Stimulated activated CD4-positive, alpha-beta T cell treated with anti-CD3 and anti-CD28 coated beads, TNF-alpha, amount 100 ng/mL, for 4 hours (primary cell): Measurements from ENCODE around the gene GSK3B.

ENCODE experiments used
- DNase-seq, 3 experiments: peaks; one replicate each; pipeline ENCODE4 v3.0.0-alpha.2; 2020; ENCODE audit warnings: low read depth in 3 of 3

GSK3B gene

DNA sequence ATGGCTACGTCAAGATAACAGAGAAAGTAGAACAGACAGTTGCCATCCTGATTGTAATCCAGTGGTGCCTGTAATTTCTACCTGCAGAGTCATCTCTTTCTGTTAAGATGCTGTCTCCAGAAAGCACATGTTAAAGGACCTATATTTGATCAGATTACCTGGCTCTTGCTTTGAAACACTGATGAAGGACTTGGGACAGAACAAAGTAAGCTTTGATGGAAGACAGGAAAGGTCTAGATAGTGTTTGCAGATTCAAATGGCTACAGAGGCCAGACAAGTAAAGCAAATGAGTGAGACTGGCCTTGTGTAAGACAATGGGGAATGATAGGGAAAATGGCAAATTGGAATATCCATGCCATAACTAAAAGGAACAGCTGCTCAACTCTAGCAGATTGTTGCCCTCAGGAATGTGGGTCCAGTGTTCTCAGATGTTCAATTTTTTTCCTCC lies 1.8 kb upstream of the GSK3B start:
- DNase-seq, result no peak

DNA sequence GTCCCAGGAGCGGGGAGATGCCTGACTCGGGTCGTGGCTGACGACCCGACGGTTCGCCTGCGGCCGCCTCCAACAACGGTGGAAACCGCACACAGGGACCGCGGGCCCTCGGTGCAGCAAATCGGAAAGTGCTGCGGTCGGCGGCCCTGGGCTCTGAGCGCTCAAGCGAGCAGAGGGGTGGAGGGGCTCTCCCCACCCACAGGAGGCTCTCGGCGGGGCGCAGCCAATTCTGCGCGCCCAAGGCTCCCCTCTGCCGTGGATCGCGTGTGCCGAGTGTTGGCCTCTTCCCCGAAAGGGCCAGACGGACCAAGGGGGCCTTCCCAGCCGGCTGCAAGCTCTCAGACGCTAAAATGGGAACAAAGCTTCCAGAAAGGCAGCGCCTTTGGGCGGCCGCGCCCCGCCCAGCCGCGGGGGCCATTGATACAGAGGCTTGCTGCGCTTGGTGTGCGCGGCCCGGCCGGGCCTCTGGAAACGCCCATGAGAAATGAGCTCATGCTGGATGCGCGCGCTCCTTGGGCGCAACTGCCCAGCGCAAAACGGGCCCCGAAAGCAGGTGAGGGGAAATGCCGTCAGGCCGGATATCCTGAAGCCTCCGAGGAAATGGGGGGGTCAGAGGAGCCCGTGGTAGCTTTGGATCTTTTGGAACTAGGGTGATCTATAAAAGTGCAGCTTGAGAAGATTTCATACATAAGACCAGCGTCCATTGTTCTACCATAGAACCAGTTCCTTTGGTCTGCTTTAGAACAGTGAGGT lies 1.2 kb upstream of the GSK3B start:
- DNase-seq, result peak; percentile 53 to 64 (median 54)

DNA sequence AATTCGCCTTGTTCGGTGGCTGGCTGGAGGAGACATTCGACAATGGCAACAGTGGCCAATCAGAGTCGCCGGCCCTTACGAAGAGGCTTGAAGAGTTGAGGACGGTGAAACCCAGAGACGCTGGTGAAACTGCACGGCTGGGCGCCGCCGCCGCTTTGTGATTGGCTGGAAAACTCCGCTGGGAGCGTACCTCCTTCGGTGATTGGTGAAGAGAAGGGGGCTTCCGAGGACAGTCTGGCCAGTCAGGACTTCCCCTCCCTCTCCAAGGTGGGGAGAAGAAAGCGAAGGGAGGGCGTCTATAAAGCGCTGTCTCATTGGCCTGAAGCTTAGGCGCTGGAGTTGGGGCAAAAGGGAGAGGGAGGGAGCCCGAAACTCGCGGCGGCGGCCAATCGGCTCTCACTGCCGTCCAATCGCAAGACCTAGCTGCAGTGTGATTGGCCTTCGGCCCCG lies 554 bp upstream of the GSK3B start:
- no peak for DNase-seq

DNA sequence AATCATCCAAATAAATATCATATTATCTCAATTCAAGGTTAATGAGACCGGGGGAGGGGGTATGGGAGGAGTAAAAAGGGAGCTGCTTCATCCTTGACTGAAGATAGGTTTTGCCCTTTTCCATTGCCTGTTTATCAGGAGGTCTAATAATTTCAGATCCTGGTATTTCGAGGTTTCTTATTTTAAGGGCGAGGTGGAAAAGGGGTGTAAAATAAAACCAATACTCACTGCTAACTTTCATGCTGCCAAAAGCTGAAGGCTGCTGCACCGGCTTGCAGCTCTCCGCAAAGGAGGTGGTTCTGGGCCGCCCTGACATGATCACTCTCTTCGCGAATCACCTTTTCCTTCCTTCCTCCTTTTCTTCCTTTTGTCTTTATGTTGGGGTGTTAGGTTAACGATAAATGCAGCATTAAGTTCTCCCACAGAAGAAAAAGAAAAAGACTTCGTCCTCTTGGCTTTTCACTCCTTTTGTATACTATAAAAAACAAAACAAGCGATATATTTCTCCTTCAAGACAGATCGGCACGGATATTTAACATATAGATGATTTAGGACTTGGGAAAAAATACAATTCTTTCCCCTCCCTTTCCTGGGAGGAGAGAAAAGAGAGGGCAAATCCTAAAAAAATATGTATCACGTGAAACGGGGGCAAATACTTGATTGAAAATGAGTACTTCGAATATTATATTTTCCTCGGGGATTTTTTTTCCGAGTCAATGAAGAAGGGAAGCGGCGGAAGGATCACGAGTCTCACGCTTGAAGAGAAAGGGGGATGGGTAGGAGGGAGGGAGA lies 932 bp downstream of the GSK3B start:
- DNase-seq, result peak in 1 of 3 experiments; percentile 11

DNA sequence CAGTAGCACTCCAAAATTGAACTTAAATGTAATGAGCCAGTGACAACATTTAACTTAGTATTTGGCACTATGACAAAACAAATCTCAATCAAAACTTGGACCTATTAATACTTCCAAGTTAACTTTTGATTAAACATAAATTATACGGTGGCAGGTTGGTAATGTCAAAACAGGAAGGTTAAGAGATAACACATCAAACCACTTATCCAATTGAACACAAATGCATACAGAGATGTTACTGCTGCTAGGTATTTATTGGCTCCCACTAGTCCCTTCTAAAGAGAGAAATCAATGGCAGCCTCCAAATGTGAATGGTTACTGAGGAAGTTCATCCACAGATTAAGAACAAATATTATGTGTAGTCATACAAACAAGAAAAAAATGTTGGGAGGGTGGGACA lies 1.8 kb downstream of the GSK3B start:
- no peak for DNase-seq

DNA sequence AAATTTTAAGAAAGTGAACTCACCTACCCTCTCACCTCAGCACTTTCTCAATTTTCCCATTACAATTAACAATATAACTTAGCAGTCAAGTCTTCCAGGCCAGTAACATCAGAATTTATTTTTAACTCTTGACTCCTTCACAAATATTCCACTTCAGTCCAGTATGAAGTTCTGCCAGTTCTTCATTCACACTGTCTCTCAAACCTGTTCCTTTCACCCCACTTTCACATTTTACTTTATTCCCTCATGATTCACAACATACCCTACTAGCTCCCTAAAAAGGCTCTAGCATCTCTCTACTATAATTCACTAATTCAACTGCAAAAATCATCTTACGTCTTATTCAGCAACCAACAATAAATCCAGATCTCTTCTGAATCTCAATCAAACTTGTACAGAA lies 3.8 kb downstream of the GSK3B start:
- DNase-seq, result no peak

DNA sequence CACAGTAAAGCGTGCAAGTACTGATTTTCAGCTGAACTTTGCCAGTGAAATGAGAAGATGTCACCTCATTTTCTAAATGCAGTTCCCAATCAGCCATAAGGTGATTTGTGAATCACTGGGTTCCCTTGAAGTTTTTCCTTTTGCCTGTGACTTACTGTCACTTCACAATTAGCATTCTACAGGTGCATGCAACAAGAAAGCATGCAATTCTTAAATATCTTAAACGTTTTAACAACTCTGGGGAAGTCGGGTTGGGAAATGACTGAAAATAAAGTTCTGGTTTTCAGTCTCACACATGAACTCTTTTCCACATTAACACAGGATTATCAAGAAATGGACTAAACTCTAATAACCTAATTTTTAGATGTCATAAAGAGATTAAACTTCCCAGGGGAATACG lies 5.2 kb downstream of the GSK3B start:
- DNase-seq, result no peak

DNA sequence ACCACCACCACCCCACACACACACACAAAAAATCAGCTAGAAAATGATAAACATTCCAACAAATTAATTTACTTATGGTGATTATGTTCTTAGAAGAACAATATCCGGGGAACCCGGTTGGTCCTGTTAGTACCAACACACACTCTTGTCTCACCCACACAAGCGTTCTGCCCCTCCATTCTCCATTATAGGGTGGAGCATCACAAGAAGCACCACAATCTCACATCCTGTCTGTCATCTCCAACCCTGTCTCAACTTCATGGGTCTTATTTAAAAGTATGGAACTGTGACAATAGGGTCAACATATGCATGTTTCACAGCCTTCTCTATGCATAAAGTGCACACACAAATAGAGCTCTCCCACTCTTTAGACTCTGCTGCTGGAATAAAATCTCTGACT lies 5.6 kb downstream of the GSK3B start:
- DNase-seq, result no peak

DNA sequence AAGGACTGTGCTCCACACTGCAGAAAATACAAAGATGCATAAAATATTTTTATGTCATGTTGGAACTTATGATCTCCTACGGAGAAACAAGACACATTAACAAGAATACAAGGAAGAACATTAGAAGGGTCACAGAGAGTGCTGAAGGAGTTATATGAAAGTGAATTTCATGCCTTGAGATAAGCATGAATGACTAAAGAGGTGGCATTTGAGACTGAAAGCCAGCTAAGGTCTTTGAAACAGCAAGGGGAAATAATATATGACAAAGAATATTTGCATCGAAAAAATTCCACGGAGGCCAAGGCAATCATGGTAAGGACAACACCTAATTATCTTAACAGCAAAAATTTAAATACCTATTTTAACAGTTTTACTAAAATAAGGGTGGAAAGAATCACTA lies 12.5 kb downstream of the GSK3B start:
- DNase-seq, result no peak

DNA sequence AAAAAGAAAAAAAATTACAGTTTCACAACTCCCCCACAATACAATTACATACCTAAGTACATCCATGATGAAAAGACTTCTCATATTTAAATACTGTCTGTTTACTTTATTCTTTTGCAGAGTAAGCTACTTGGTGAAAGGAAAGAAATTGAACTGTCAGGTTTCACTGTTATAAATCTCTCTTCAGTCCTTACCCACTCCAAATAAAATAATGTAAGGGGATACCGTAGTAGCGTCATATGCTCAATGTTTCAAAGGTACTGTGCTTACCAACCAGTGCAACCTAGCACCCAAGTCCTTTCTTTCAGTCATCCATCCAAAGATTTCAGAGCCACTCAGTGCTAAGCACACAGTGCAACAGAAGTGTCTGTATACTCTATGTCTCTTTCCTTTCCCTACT lies 13.4 kb downstream of the GSK3B start:
- no peak for DNase-seq

DNA sequence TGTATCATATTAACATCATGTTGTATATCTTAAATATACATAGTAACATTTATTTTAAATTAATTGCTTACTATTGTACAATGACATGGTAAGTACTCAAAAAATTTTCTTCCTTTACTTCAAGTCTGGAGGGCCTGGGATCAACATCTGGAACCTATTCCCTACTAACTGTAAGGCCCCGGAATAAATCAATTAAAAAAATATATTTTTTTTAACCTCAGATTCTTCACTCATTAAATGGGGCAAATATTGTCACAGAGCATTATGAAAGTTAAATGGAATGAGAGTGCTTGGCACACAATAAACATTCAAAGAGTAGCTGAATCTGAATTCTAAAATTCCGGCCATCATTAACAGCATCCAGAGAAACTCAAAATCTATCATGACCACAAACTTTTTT lies 16.5 kb downstream of the GSK3B start:
- no peak for DNase-seq

DNA sequence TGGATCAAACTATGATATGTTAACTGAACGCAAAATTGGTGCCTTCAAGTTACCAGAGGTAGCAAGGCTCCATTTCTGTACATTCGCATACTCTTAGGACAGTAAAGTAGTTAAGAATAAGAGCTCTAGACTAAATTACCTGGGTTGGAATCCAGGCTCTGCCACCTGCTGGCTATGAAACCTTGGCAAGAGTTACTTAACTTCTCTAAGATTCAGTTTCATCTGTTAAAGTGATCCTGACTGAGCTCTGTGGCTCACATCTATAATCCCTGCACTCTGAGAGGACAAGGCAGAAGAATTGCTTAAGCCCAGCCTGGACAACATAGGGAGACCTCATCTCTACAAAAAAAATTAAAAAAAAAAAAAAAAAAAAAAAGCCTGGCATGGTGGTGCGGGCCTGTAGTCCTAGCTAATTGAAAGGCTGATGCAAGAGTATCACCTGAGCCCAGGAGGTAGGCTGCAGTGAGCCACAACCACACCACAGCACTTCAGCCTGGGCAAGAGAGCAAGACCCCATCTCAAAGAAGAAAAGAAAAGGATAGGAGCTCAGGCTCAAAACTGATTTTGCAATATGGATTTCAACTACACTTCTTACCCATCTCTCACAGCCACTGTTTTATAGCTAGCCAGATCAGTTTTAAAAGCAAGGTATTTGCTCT lies 21.3 kb downstream of the GSK3B start:
- DNase-seq, result no peak

DNA sequence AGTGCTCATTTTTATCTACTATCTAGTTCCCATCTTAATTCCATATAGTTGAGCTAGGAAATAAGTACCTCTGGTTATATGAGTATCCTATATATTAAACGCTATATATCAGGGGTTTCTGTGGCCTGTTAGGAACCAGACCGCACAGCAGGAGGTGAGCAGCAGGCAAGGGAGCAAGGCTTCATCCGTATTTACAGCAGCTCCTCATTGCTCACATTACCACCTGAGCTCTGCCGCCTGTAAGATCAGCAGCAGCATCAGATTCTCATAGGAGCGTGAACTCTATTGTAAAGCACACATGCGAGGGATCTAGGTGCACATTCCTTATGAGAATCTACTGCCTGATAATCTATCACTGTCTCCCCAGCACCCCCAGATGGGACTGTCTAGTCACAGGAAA lies 23.0 kb downstream of the GSK3B start:
- no peak for DNase-seq

DNA sequence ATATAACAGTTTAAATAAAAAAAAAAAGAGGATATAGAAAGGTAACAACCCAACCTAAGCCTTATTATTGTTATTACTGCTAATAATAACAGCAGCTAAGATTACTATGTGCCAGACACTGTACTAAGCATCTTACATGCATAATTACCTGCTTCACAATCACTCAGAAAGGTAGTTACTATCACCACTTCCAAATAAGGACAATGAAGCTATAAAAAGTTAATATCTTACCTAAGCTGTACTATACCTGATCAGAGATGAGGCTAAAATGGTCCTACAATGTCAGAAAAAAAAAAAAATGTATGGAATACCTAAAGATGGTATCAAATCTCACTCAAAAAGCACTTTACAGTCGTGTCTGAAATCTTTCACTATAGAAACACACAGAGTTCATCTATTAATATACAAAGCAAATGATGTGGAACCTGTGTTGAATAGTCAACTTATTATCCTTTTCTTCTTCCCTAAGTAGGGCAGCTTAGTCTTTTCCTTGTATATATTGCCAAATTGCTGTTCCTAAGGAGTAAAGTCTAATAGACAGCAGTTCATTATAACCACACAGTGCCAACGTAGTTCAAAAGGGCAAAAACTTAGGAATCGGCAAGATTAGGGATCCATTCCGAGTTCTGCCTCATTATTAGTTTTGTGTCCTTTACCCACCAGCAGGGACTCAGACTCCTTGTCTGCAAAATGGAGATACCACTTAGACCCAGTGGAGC lies 23.8 kb downstream of the GSK3B start:
- no peak for DNase-seq

DNA sequence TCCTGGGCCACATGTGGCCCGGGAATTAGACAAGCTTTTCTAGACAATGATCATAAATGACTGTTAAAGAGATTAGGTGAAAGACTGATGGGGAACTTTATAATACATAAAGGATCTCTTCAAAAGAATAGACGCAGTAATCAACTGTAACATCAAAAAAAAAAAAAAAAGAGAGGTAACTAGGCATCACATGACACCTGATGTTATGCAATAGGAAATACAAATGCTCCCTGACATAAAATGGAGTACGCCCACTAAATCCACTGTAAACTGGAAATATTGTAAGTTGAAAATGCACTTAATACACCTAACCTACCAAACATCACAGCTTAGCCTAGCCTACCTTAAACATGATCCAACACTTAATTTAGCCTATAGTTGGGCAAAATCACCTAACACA lies 27.2 kb downstream of the GSK3B start:
- DNase-seq, result no peak

DNA sequence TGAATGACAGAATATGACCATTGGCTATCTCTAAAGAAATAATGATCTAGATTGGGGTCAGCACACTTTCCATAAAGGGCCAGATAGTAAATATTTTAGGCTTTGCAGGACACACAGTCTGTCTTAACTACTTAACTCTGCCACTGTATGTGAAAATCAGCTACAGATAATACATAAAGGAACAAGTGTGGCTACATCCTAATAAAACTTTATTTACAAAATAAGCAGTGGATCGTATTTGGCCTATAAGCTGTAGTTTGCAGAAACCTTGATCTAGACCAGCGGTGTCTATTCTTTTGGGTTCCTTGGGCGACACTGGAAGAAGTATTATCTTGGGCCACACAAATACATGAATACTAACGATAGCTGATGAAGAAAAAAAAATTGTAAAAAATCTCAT lies 27.6 kb downstream of the GSK3B start:
- DNase-seq, result no peak

DNA sequence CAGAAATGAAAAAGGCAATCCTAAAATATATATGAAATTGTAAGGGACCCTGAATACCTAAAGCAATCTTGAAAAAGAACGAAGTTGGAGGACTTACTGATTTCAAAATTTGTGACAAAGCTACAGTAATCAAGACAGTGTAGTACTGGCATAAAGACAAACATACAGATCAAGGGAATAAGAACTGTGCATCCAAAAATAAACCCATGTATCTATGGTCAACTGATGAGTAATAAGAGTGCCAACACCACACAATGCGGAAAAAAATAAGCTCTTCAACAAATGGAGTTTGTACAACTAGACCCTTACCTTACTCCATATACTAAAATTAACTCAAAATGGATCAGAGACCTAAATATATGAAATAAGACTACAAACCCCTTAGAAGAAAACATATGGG lies 29.6 kb downstream of the GSK3B start:
- DNase-seq, result no peak

DNA sequence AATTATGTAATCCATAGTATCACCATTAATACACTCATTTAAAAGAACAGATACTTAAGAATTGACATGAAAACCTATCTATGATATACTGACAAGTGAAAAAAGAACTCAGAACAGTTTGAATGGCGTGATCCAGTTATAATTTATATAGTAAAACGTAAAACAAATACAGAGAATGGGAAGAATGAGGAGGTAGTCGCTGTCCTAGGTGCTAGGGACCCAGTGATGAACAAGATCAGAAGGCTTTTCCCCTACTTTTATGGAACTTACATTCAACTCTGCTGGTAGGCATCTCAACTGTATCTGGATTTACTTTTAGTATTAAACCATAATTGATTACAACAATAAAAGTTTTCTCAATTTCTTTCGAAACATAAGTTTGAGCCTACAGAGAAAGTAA lies 31.8 kb downstream of the GSK3B start:
- DNase-seq, result no peak

DNA sequence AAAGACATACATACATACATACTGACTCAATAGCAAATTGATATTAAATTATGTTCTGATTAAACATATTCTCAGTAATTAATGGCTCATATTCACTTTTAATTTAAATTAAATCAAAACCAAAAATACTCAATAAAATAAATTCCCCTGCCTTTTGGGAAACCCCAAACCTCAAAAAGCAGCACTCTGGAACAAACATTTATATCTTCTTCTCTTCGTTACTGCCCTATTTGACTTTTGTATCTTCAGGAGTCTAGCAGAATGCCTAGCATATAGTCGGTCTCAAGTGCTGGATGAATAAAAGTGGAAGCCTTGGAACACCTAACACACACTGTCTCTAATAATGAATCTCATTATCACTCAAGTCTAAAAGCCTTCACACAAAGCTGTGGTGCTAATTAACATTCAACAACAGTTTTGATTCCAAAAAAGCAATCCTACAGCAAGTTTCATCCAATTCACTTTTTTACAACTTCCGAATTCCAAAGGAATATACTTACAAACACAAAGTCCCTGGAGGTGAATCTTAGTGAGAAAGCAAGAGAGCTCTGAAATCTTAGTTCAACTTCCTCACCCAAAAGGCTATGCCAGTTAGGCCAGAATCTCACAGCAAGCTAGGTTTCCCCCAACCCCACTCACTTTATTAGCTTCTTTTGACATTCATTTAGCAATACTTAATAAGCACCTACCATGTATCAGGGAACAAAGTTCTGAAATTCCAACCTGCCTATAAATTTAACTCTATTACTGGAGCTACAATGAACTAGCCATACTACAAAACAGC lies 35.0 kb downstream of the GSK3B start:
- DNase-seq, result no peak

DNA sequence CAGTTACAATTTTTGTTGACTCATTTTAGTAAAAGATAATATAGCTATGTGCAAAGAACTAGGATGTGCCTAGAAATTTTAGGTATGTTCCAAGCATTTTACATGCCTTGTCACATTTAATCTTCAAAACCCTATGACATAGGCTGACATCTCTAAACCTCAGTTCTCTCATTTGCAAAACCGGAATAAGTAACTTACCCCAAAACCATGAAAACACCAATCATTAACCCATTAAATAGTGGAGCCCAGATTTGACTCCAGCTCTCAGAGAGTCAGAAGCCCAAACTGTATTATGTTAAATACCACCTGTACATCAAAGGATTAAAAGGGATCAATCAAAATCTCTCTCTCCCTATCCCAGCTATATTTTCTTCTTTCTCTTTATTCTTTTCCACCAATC lies 36.6 kb downstream of the GSK3B start:
- no peak for DNase-seq

DNA sequence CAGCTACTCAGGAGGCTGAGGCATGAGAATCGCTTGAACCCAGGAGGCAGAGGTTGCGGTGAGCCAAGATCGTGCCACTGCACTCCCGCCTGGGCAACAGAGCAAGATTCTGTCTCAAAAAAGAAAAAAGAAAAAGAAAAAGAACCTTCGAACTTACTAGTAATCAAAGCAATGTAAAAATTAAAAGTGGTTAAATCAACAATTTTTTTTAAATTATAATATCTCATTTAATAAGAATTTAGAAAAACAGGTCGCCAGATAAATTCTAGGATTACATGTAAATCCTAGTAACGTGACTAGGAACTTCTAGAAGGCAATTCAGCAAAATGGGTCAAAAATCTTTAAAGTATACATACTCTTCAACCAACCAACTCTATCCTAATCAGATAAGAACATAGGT lies 37.2 kb downstream of the GSK3B start:
- no peak for DNase-seq
